ENCODE results near the gene FOXC2.

- TF ChIP-seq ZFP30 (CRISPR knock-in tag; IDR thresholded peaks at IDR 0.05) (no peak), CREB5 (CRISPR knock-in tag; IDR thresholded peaks at IDR 0.05; ENCODE audit: low read depth) (no peak), PATZ1 (CRISPR knock-in tag; IDR thresholded peaks at IDR 0.05; ENCODE audit: borderline replicate concordance) (no peak), CSDC2 (CRISPR knock-in tag; IDR thresholded peaks at IDR 0.05) (no peak), ARNTL (CRISPR knock-in tag; IDR thresholded peaks at IDR 0.05; ENCODE audit: borderline replicate concordance, low read depth) (no peak), RARB (CRISPR knock-in tag; IDR thresholded peaks at IDR 0.05) (no peak), SNAI2 (CRISPR knock-in tag; IDR thresholded peaks at IDR 0.05) (no peak), TCF4 (CRISPR knock-in tag; IDR thresholded peaks at IDR 0.05; ENCODE audit: borderline replicate concordance) (no peak), BACH2 (CRISPR knock-in tag; IDR thresholded peaks at IDR 0.05; ENCODE audit: borderline replicate concordance) (no peak)
Observed at GRCh38 chr16:86587487-86587886, 20.9 kb downstream of the FOXC2 start.
